Smooth muscle cell (in vitro differentiated cells): ENCODE data around the gene HMSD. TPM values are rescaled to one million over a fixed set of nuclear protein-coding genes. Genes with fewer than 3 reads are reported as not detected.

ENCODE experiments used
- DNase-seq: peaks from one replicate; lab custom pipeline; 2025; ENCODE audit not compliant: unreplicated experiment; lab: John Stamatoyannopoulos, UW
- H2AFZ ChIP-seq: fragments of 200-600 bp; sonication (generic); 2 replicates; pipeline ENCODE4 v1.6.0; 2016; ENCODE audit warnings: antibody characterized with exemption, low read depth, mild to moderate bottlenecking
- H3F3A ChIP-seq: fragments of 200-600 bp; sonication (generic); 2 replicates; pipeline ENCODE4 v1.6.0; 2017; ENCODE audit warnings: antibody characterized with exemption, low read depth
- H3K27ac ChIP-seq: fragments of 200-600 bp; sonication (generic); 2 replicates; pipeline ENCODE4 v1.5.1; 2016; ENCODE audit warnings: low read depth, mild to moderate bottlenecking
- H3K27me3 ChIP-seq: fragments of 200-600 bp; sonication (generic); 2 replicates; pipeline ENCODE4 v1.6.1; 2016; ENCODE audit warnings: low read depth, mild to moderate bottlenecking
- H3K36me3 ChIP-seq: fragments of 200-600 bp; sonication (generic); 2 replicates; pipeline ENCODE4 v1.5.1; 2016; ENCODE audit warnings: low read depth
- H3K4me1 ChIP-seq: fragments of 200-600 bp; sonication (generic); 2 replicates; pipeline ENCODE4 v1.5.1; 2016; ENCODE audit warnings: low read depth
- H3K4me2 ChIP-seq: fragments of 200-600 bp; sonication (generic); 2 replicates; pipeline ENCODE4 v1.6.0; 2016; ENCODE audit warnings: mild to moderate bottlenecking
- H3K4me3 ChIP-seq: fragments of 200-600 bp; sonication (generic); 2 replicates; pipeline ENCODE4 v1.5.1; 2016; ENCODE audit warnings: mild to moderate bottlenecking
- H3K79me2 ChIP-seq: fragments of 200-600 bp; sonication (generic); 2 replicates; pipeline ENCODE4 v1.6.0; 2016; ENCODE audit warnings: low read depth, mild to moderate bottlenecking
- H3K9ac ChIP-seq: fragments of 200-600 bp; sonication (generic); 2 replicates; pipeline ENCODE4 v1.6.0; 2016; ENCODE audit warnings: low read depth
- H3K9me3 ChIP-seq: fragments of 200-600 bp; sonication (generic); replicated peaks from 2 replicates; pipeline ENCODE4 v1.5.1; 2016; ENCODE audit warnings: low read depth
- H4K20me1 ChIP-seq: fragments of 200-600 bp; sonication (generic); 2 replicates; pipeline ENCODE4 v1.6.0; 2016; ENCODE audit warnings: low read depth
- CTCF ChIP-seq: fragments of 200-600 bp; sonication (generic); IDR thresholded peaks from 2 replicates; pipeline ENCODE4 v1.5.1; 2017; ENCODE audit warnings: borderline replicate concordance, mild to moderate bottlenecking, antibody characterized with exemption; ENCODE audit not compliant: insufficient read depth, poor library complexity, severe bottlenecking
- WGBS: methylation state at CpG from one replicate; pipeline ENCODE4 v1.1.7; 2016; ENCODE audit warnings: low lambda C conversion rate; 5-methylcytosine and 5-hydroxymethylcytosine counted together
- polyA plus RNA-seq: library from polyadenylated mRNA; unstranded; fragments of >200 nt; fragmentation: Nextera tagmentation; extraction: Ambion mirVana; gene quantifications from 2 replicates; pipeline ENCODE4 v1.2.1, GENCODE V29; 2016
- total RNA-seq: library from RNA; depleted of rRNA; stranded (reverse); fragments of >200 nt; gene quantifications from 2 replicates; pipeline ENCODE4 v1.2.3, GENCODE V29; 2014

HMSD gene
- total and polyA plus RNA-seq, 2 experiments from 2014 or later = 0.26 TPM; not detected in 1

GRCh38 chr18:63909870-63910269 is 39.2 kb upstream of the HMSD start:
- Histone ChIP-seq H2AFZ (no peak overlapping the region), H3K9me3 (no peaks in the 10 kb centered on the region), H4K20me1 (no peaks in the 10 kb centered on the region), H3K4me2 (no peak overlapping the region), H3K79me2 (no peaks in the 10 kb centered on the region), H3K27ac (no peak overlapping the region), H3F3A (no peaks in the 10 kb centered on the region), H3K36me3 (no peaks in the 10 kb centered on the region), H3K4me1 (no peaks in the 10 kb centered on the region), H3K4me3 (no peak overlapping the region), H3K27me3 (no peaks in the 10 kb centered on the region), H3K9ac (no peak overlapping the region)
- TF ChIP-seq CTCF = no peak
- WGBS = 76% methylated on average over 2 of the region's 2 CpGs
- no peak for DNase-seq

GRCh38 chr18:63917817-63918216 is 31.3 kb upstream of the HMSD start:
- Histone ChIP-seq H3K4me3 (no peak overlapping the region), H3K9ac (no peak overlapping the region), H3K27me3 (no peaks in the 10 kb centered on the region), H4K20me1 (no peaks in the 10 kb centered on the region), H3K79me2 (no peaks in the 10 kb centered on the region), H2AFZ (no peak overlapping the region), H3K27ac (no peak overlapping the region), H3F3A (no peaks in the 10 kb centered on the region), H3K4me1 (no peaks in the 10 kb centered on the region), H3K36me3 (no peaks in the 10 kb centered on the region), H3K4me2 (peak overlapping the region; percentile 41), H3K9me3 (no peaks in the 10 kb centered on the region)
- WGBS = 60% methylated on average over 5 of the region's 5 CpGs
- TF ChIP-seq CTCF = no peak
- DNase-seq = no peak

GRCh38 chr18:63922049-63922448 is 27.1 kb upstream of the HMSD start:
- H3K9me3 ChIP-seq = no peaks in the 10 kb centered on the region
- no peak overlapping the region for H3K27ac ChIP-seq
- no peaks in the 10 kb centered on the region for H3K4me1 ChIP-seq
- no peak overlapping the region for H3K4me3 ChIP-seq
- TF ChIP-seq CTCF = no peak
- H3K9ac ChIP-seq = no peak overlapping the region
- H3K4me2 ChIP-seq = no peak overlapping the region
- H3K27me3 ChIP-seq = no peaks in the 10 kb centered on the region
- no peak overlapping the region for H2AFZ ChIP-seq
- H3K79me2 ChIP-seq = no peaks in the 10 kb centered on the region
- no peak for DNase-seq
- H3K36me3 ChIP-seq = no peaks in the 10 kb centered on the region
- WGBS = 79% methylated on average over 2 of the region's 2 CpGs
- H4K20me1 ChIP-seq = no peaks in the 10 kb centered on the region
- no peaks in the 10 kb centered on the region for H3F3A ChIP-seq

- Histone ChIP-seq H3F3A (no peaks in the 10 kb centered on the region), H3K4me3 (no peak overlapping the region), H3K4me1 (no peaks in the 10 kb centered on the region), H3K9ac (no peak overlapping the region), H3K79me2 (no peaks in the 10 kb centered on the region), H3K4me2 (peak overlapping the region; percentile 28), H3K36me3 (no peaks in the 10 kb centered on the region), H2AFZ (peak overlapping the region; percentile 33), H3K27ac (no peak overlapping the region), H4K20me1 (no peaks in the 10 kb centered on the region), H3K9me3 (no peaks in the 10 kb centered on the region), H3K27me3 (no peaks in the 10 kb centered on the region)
- 17% methylated on average over 1 of the region's 1 CpG for WGBS
- no peak for DNase-seq
- TF ChIP-seq CTCF = no peak
Observed at GRCh38 chr18:63924551-63924950, 24.6 kb upstream of the HMSD start.
